ENCODE results near the gene DNAL1. TPM values are rescaled to one million over a fixed set of nuclear protein-coding genes. Genes with fewer than 3 reads are reported as not detected.

Gene DNAL1
- polyA plus RNA-seq, 1 donor (not counting 4 experiments of a cell fraction or from before 2014, with no cell fraction given), result 8.4 TPM

DNA sequence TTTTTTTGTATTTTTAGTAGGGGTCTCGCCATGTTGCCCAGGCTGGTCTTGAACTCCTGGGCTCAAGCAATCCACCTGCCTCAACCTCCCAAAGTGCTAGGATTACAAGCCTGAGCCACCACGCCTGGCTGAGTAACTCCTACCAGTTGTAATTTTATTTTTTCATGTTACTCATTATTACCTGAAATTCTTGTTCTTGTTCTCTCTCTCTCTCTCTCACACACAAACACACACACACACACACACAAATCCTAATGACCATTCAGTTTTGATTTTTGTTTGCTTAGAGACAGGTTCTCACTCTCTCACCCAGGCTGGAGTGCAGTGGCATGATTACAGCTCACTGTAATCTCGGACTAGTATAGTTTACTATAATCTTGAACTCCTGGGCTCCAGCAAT lies 30.2 kb downstream of the DNAL1 start:
- H4K20me1 ChIP-seq (ENCODE audit: control insufficient read depth, extremely low read depth, insufficient read depth, low read length), result no peaks in the 10 kb centered on the region
- no peak overlapping the region for H3K27ac ChIP-seq (ENCODE audit: control insufficient read depth, insufficient read depth, low read length)
- H3K9me3 ChIP-seq (ENCODE audit: control insufficient read depth, low read depth, low read length), result no peaks in the 10 kb centered on the region
- no peak overlapping the region for H3K4me3 ChIP-seq (ENCODE audit: control insufficient read depth in 2 of 3, extremely low read depth in 1 of 3, insufficient read depth in 2 of 3, low read depth in 1 of 3, low read length in 3 of 3)
- H3K4me1 ChIP-seq (ENCODE audit: control insufficient read depth, extremely low read depth, insufficient read depth, low read length), result no peaks in the 10 kb centered on the region
- H3K9ac ChIP-seq (ENCODE audit: control insufficient read depth, extremely low read depth, insufficient read depth, low read length), result no peak overlapping the region
- TF ChIP-seq EZH2 (IDR thresholded peaks at IDR 0.05; ENCODE audit: low read length), result no peak
- TF ChIP-seq, protein P1, sequence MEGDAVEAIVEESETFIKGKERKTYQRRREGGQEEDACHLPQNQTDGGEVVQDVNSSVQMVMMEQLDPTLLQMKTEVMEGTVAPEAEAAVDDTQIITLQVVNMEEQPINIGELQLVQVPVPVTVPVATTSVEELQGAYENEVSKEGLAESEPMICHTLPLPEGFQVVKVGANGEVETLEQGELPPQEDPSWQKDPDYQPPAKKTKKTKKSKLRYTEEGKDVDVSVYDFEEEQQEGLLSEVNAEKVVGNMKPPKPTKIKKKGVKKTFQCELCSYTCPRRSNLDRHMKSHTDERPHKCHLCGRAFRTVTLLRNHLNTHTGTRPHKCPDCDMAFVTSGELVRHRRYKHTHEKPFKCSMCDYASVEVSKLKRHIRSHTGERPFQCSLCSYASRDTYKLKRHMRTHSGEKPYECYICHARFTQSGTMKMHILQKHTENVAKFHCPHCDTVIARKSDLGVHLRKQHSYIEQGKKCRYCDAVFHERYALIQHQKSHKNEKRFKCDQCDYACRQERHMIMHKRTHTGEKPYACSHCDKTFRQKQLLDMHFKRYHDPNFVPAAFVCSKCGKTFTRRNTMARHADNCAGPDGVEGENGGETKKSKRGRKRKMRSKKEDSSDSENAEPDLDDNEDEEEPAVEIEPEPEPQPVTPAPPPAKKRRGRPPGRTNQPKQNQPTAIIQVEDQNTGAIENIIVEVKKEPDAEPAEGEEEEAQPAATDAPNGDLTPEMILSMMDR (optimal IDR thresholded peaks at IDR 0.05 in 1 of 3, IDR thresholded peaks at IDR 0.05 in 1 of 3, conservative IDR thresholded peaks at IDR 0.05 in 1 of 3; ENCODE audit: extremely low read depth in 1 of 3, insufficient read depth in 2 of 3, low read length in 3 of 3), result no peak
- H2AFZ ChIP-seq (ENCODE audit: control insufficient read depth, low read length), result no peak overlapping the region
- H3K4me2 ChIP-seq (ENCODE audit: control insufficient read depth, extremely low read depth, insufficient read depth, low read depth, low read length), result no peak overlapping the region
- no peak for DNase-seq (ENCODE audit: low read depth, low spot score)
- H3K27me3 ChIP-seq (ENCODE audit: control insufficient read depth, extremely low read depth, insufficient read depth, low read length), result no peaks in the 10 kb centered on the region
- dilution Hi-C loops (cut with MboI; ENCODE audit: extremely low pct_ligation_motif_present, low sequenced_read_pairs), result no loop called here
- FAIRE-seq, result no peak
- H3K79me2 ChIP-seq (ENCODE audit: control insufficient read depth, insufficient read depth, low read length), result no peaks in the 10 kb centered on the region
- peaks cover 0 to 2% of the 10 kb centered on the region in 2 experiments for H3K36me3 ChIP-seq (ENCODE audit: control insufficient read depth in 2 of 2, extremely low read depth in 1 of 2, insufficient read depth in 2 of 2, low read length in 2 of 2)
- H3K9me1 ChIP-seq (ENCODE audit: control insufficient read depth, extremely low read depth, insufficient read depth, low read length), result no peaks in the 10 kb centered on the region

DNA sequence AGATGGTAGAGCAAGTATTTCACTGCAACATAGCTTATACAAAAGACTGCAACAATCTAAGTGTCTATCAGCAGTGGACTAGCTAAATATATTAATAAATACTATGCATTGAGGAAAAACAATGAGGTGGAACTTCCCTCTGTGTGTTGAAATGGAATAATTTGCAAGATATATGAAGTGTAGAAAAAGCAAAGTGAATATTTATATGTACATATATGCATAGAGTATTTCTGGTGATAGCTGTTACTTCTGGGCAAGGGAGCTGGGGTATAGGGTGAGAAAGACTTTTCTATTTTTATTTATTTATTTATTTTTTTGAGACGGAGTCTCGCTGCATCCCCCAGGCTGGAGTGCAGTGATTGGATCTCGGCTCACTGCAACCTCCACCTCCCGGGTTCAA lies 33.9 kb downstream of the DNAL1 start:
- no peak overlapping the region for H2AFZ ChIP-seq (ENCODE audit: control insufficient read depth, low read length)
- H3K79me2 ChIP-seq (ENCODE audit: control insufficient read depth, insufficient read depth, low read length), result no peaks in the 10 kb centered on the region
- no peaks in the 10 kb centered on the region for H3K9me3 ChIP-seq (ENCODE audit: control insufficient read depth, low read depth, low read length)
- H4K20me1 ChIP-seq (ENCODE audit: control insufficient read depth, extremely low read depth, insufficient read depth, low read length), result no peaks in the 10 kb centered on the region
- FAIRE-seq (no peak), DNase-seq (ENCODE audit: low read depth, low spot score) (no peak)
- H3K4me1 ChIP-seq (ENCODE audit: control insufficient read depth, extremely low read depth, insufficient read depth, low read length), result no peaks in the 10 kb centered on the region
- no peak overlapping the region for H3K27ac ChIP-seq (ENCODE audit: control insufficient read depth, insufficient read depth, low read length)
- no peaks in the 10 kb centered on the region for H3K9me1 ChIP-seq (ENCODE audit: control insufficient read depth, extremely low read depth, insufficient read depth, low read length)
- no peak for TF ChIP-seq EZH2 (IDR thresholded peaks at IDR 0.05; ENCODE audit: low read length)
- TF ChIP-seq, protein P1 (optimal IDR thresholded peaks at IDR 0.05 in 1 of 3, IDR thresholded peaks at IDR 0.05 in 1 of 3, conservative IDR thresholded peaks at IDR 0.05 in 1 of 3; ENCODE audit: extremely low read depth in 1 of 3, insufficient read depth in 2 of 3, low read length in 3 of 3), result no peak
- H3K36me3 ChIP-seq (ENCODE audit: control insufficient read depth in 2 of 2, extremely low read depth in 1 of 2, insufficient read depth in 2 of 2, low read length in 2 of 2), result no peaks in the 10 kb centered on the region
- H3K9ac ChIP-seq (ENCODE audit: control insufficient read depth, extremely low read depth, insufficient read depth, low read length), result no peak overlapping the region
- dilution Hi-C loops (cut with MboI; ENCODE audit: extremely low pct_ligation_motif_present, low sequenced_read_pairs), result no loop called here
- no peak overlapping the region for H3K4me3 ChIP-seq (ENCODE audit: control insufficient read depth in 2 of 3, extremely low read depth in 1 of 3, insufficient read depth in 2 of 3, low read depth in 1 of 3, low read length in 3 of 3)
- no peak overlapping the region for H3K4me2 ChIP-seq (ENCODE audit: control insufficient read depth, extremely low read depth, insufficient read depth, low read depth, low read length)
- H3K27me3 ChIP-seq (ENCODE audit: control insufficient read depth, extremely low read depth, insufficient read depth, low read length), result no peaks in the 10 kb centered on the region

All from keratinocyte (primary cell).